Epithelial cell of esophagus (primary cell): ENCODE measurements around the gene TBX3.
A peak's percentile ranks its signal among the peaks of the same experiment; 100 is the strongest.

Experiments
- DNase-seq: peaks from one replicate; pipeline ENCODE4 v3.0.0; 2010; ENCODE audit warnings: low read depth
- H3K4me3 ChIP-seq: 2 replicates; pipeline ENCODE4 v1.5.1; 2011; ENCODE audit warnings: mild to moderate bottlenecking, low read length, control low read depth
- TF ChIP-seq, protein P1 (sequence below): IDR thresholded peaks from 2 replicates; pipeline ENCODE4 v1.5.1; 2011; ENCODE audit warnings: low read depth, mild to moderate bottlenecking, low read length, control low read depth, inconsistent platforms; ENCODE audit not compliant: insufficient read depth; ENCODE audit errors: missing control alignments

TBX3 gene

GRCh38 chr12:114667669-114668150 is 16.3 kb downstream of the TBX3 start:
- no peak for DNase-seq
- TF ChIP-seq, protein P1, sequence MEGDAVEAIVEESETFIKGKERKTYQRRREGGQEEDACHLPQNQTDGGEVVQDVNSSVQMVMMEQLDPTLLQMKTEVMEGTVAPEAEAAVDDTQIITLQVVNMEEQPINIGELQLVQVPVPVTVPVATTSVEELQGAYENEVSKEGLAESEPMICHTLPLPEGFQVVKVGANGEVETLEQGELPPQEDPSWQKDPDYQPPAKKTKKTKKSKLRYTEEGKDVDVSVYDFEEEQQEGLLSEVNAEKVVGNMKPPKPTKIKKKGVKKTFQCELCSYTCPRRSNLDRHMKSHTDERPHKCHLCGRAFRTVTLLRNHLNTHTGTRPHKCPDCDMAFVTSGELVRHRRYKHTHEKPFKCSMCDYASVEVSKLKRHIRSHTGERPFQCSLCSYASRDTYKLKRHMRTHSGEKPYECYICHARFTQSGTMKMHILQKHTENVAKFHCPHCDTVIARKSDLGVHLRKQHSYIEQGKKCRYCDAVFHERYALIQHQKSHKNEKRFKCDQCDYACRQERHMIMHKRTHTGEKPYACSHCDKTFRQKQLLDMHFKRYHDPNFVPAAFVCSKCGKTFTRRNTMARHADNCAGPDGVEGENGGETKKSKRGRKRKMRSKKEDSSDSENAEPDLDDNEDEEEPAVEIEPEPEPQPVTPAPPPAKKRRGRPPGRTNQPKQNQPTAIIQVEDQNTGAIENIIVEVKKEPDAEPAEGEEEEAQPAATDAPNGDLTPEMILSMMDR = no peak
- peak overlapping the region; percentile 50 for H3K4me3 ChIP-seq

- TF ChIP-seq, protein P1 = no peak
- DNase-seq = no peak
- no peak overlapping the region for H3K4me3 ChIP-seq
These were observed 17.0 kb downstream of the TBX3 start for GRCh38 chr12:114666746-114667668.

DNA sequence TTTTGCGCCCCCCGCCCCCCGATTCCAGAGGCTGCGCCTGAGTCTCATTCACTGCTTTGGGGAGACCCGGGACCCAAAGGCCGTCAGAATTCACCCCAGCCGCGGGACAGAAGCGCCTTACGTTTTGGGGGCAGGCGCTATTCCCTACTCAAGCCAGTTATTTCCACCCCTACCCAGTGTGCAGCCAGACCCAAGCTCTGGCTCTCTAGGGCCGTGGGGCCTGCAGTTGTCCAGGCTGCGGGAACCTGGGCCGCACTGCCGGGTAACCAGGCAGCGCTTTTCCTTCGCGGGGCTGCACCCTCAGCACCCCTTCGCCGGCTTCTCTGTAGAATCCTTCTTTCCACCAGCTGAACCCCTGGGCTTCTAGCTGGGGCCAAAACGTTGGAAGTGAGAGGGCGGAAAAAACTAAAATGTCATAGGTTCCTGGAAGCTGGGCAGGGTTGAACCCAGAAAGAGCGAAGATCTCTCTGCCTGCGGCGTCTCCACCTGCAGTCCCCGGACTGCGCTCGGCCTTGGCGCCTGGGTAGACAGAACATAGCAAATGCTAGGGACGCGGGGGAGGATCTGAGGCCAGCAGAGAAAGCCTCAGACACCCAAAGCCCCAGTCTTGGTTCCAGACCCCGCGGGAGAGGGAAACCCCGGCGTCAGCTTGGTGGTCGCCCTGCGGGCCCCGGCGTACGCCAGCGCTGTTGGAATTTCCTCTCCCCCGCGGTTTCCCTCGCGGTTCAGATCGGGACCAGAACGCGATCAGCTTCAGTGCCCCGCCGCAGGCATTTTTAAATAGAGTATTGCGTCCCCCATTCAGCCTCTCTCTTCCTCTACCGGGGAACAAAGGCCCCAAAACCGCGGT is 18.3 kb downstream of the TBX3 start:
- no peak overlapping the region for H3K4me3 ChIP-seq

GRCh38 chr12:114664651-114665320 is 19.2 kb downstream of the TBX3 start:
- no peak overlapping the region for H3K4me3 ChIP-seq

More for the DNA sequence above, 18.3 kb downstream of the TBX3 start:
- no peak for DNase-seq
- TF ChIP-seq, protein P1 = no peak

DNA sequence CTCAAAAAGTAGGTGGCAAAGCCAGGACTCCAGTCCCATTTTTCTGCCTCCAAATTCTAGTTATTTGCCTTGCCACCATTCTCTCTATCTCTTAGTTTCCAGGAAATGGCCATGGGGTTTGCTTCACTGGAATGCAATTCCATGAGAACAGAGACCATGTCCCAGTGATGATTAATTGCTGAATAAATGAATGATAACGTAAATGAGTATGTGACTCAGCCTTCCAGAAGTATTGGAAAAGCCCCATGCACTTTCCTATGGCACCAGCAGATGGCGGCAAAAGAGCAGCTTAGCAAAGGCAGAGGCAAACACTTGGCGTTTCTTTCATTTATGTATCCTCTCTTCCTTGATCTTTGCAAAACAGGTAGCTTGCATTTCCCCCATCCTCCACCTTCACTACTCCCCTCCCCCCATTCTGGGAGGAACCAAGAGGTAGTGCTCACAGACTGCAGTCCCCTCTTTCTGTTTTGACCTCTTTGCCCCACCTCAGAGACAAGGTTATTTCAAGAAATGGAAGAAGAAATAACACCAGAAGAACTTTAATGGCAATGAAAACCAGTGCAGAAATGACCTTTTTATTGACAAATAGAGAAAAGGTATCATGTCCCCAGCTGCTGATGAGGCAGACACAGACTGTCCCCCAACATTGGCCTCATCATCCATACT is 21.3 kb downstream of the TBX3 start:
- no peak overlapping the region for H3K4me3 ChIP-seq
- DNase-seq = peak; percentile 91
- TF ChIP-seq, protein P1 = peak; percentile 97

More at GRCh38 chr12:114664651-114665320, 19.2 kb downstream of the TBX3 start:
- DNase-seq = no peak
- TF ChIP-seq, protein P1 = no peak

GRCh38 chr12:114661245-114661644 is 22.7 kb downstream of the TBX3 start:
- no peak for DNase-seq

More at GRCh38 chr12:114661245-114661644, 22.7 kb downstream of the TBX3 start:
- TF ChIP-seq, protein P1 = no peak
- H3K4me3 ChIP-seq = no peak overlapping the region
